ENCODE results near the gene ZBED4.

ZBED4 gene

GRCh38 chr22:49937758-49938564, 84.3 kb downstream of the ZBED4 start:
- no peak for DNase-seq (ENCODE audit: extremely low read depth, insufficient read length)

DNA sequence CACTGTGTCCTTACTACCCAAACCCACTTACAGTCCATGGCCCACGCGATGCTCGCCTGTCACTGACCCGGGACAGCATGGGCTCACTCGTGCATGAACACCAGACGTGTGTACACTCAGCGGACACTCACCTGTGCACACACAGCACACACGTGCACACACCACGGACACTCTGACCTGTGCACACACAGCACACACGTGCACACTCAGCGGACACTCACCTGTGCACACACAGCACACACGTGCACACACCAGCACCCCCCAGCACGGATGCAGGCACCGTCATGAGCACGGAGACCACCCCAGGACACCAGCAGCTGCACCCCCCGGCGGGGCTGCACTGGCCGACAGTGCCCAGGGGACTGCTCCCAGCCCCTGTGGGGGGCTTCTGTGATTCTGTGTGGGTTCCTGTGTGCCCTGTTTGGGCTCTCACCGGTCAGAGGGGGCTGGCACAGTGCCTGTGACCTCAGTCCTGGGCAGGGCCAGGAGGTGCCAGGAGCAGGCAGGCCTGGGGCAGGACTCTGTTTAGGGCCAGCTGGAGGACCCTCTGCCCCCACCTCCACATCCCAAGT, 85.0 kb downstream of the ZBED4 start:
- no peak for TF ChIP-seq CTCF (IDR thresholded peaks at IDR 0.05; ENCODE audit: insufficient read depth, low read length, poor library complexity, severe bottlenecking)

More at GRCh38 chr22:49937758-49938564, 84.3 kb downstream of the ZBED4 start:
- Histone ChIP-seq H3K27me3 (replicated peaks; ENCODE audit: control insufficient read depth, insufficient read depth, low read length) (no peaks in the 10 kb centered on the region), H3K4me3 (replicated peaks; ENCODE audit: low read depth, low read length) (no peak overlapping the region), H3K36me3 (ENCODE audit: control insufficient read depth, insufficient read depth, low read length) (no peaks in the 10 kb centered on the region)
- TF ChIP-seq CTCF (IDR thresholded peaks at IDR 0.05; ENCODE audit: insufficient read depth, low read length, poor library complexity, severe bottlenecking) = no peak

More for the DNA sequence above, 85.0 kb downstream of the ZBED4 start:
- no peaks in the 10 kb centered on the region for H3K27me3 ChIP-seq (replicated peaks; ENCODE audit: control insufficient read depth, insufficient read depth, low read length)
- no peak for DNase-seq (ENCODE audit: extremely low read depth, insufficient read length)
- H3K4me3 ChIP-seq (replicated peaks; ENCODE audit: low read depth, low read length) = no peak overlapping the region
- no peaks in the 10 kb centered on the region for H3K36me3 ChIP-seq (ENCODE audit: control insufficient read depth, insufficient read depth, low read length)
